GM23248 (cell line): ENCODE results near the gene ATL3. TPM values are rescaled to one million over a fixed set of nuclear protein-coding genes. Genes with fewer than 3 reads are reported as not detected.

Experiments used
- DNase-seq: peaks from one replicate; pipeline ENCODE4 v3.0.0-alpha.2; 2015
- H2AFZ ChIP-seq: fragments of 200-600 bp; sonication (generic); 2 replicates; pipeline ENCODE4 v1.6.1; 2016; ENCODE audit warnings: antibody characterized with exemption
- H3F3A ChIP-seq: fragments of 200-600 bp; sonication (generic); 2 replicates; pipeline ENCODE4 v1.6.1; 2016; ENCODE audit warnings: mild to moderate bottlenecking, antibody characterized with exemption, mixed run types; ENCODE audit not compliant: insufficient read depth
- H3K27ac ChIP-seq: fragments of 200-600 bp; sonication (generic); 2 replicates; pipeline ENCODE4 v1.5.1; 2016; ENCODE audit warnings: mild to moderate bottlenecking
- H3K27me3 ChIP-seq: fragments of 200-600 bp; sonication (generic); replicated peaks from 2 replicates; pipeline ENCODE4 v1.6.1; 2016; ENCODE audit warnings: mild to moderate bottlenecking; ENCODE audit not compliant: insufficient read depth
- H3K36me3 ChIP-seq: fragments of 200-600 bp; sonication (generic); 2 replicates; pipeline ENCODE4 v1.6.1; 2016; ENCODE audit warnings: low read depth, mild to moderate bottlenecking
- H3K4me1 ChIP-seq: fragments of 200-600 bp; sonication (generic); 2 replicates; pipeline ENCODE4 v1.6.1; 2016; ENCODE audit warnings: mild to moderate bottlenecking; ENCODE audit not compliant: insufficient read depth
- H3K4me2 ChIP-seq: fragments of 200-600 bp; sonication (generic); one replicate; pipeline ENCODE4 v1.6.1; 2016; ENCODE audit warnings: mild to moderate bottlenecking; ENCODE audit not compliant: unreplicated experiment
- H3K4me3 ChIP-seq: fragments of 200-600 bp; sonication (generic); 2 replicates; pipeline ENCODE4 v1.5.1; 2016; ENCODE audit warnings: mild to moderate bottlenecking
- H3K79me2 ChIP-seq: fragments of 200-600 bp; sonication (generic); 2 replicates; pipeline ENCODE4 v1.6.1; 2016; ENCODE audit warnings: mild to moderate bottlenecking; ENCODE audit not compliant: insufficient read depth
- H3K9ac ChIP-seq: fragments of 200-600 bp; sonication (generic); 2 replicates; pipeline ENCODE4 v1.6.1; 2016; ENCODE audit warnings: mild to moderate bottlenecking
- H3K9me2 ChIP-seq: fragments of 200-600 bp; sonication (generic); 2 replicates; pipeline ENCODE4 v1.6.1; 2016; ENCODE audit warnings: mixed run types, mild to moderate bottlenecking, moderate library complexity; ENCODE audit not compliant: insufficient read depth
- H3K9me3 ChIP-seq: fragments of 200-600 bp; sonication (generic); one replicate; pipeline ENCODE4 v1.6.1; 2017; ENCODE audit warnings: low read depth
- H4K20me1 ChIP-seq: fragments of 200-600 bp; sonication (generic); 2 replicates; pipeline ENCODE4 v1.6.0; 2016; ENCODE audit not compliant: insufficient read depth
- EZH2 ChIP-seq: fragments of 200-600 bp; sonication (generic); IDR thresholded peaks from 2 replicates; pipeline ENCODE4 v1.6.1; 2018; ENCODE audit warnings: antibody characterized with exemption, mild to moderate bottlenecking; ENCODE audit not compliant: insufficient read depth, poor library complexity, severe bottlenecking
- EZH2phosphoT487 ChIP-seq: fragments of 200-600 bp; sonication (generic); IDR thresholded peaks from 2 replicates; pipeline ENCODE4 v1.6.1; 2018; ENCODE audit warnings: antibody characterized with exemption, moderate library complexity, mild to moderate bottlenecking, low read depth; ENCODE audit not compliant: insufficient read depth
- WGBS, 2 experiments: methylation state at CpG; one replicate each; pipeline ENCODE4 v1.1.6; 2015 to 2017; ENCODE audit warnings: low lambda C conversion rate in 2 of 2, low coverage in 1 of 2; ENCODE audit errors: missing lambda C conversion rate in 2 of 2; 5-methylcytosine and 5-hydroxymethylcytosine counted together
- in situ Hi-C: fragments of 300-500 bp; cut with MboI; formaldehyde crosslinking; loops from 2 replicates; pipeline ENCODE4 v1.15.0; 2020
- polyA plus RNA-seq: library from polyadenylated mRNA; unstranded; fragments of >200 nt; fragmentation: Nextera tagmentation; extraction: Ambion mirVana; gene quantifications from 2 replicates; pipeline ENCODE4 v1.2.1, GENCODE V29; 2016
- total RNA-seq: library from RNA; depleted of rRNA; stranded (reverse); fragments of >200 nt; shearing (Covaris generic); gene quantifications from 2 replicates; pipeline ENCODE4 v1.2.3, GENCODE V29; 2014

ATL3 gene
- total and polyA plus RNA-seq, 2 experiments from 2014 or later, result 79.9 to 210 TPM

- Histone ChIP-seq H3K9me2 (no peaks in the 10 kb centered on the region), H3K9me3 (no peaks in the 10 kb centered on the region), H3K36me3 (peaks cover 3% of the 10 kb centered on the region; the same call in 1 of the 2 replicates), H3K27ac (peak overlapping the region; percentile 25), H2AFZ (no peak overlapping the region), H3K79me2 (peaks cover 99% of the 10 kb centered on the region), H3F3A (peaks cover 8% of the 10 kb centered on the region; the same call in 1 of the 2 replicates), H3K27me3 (no peaks in the 10 kb centered on the region), H4K20me1 (no peaks in the 10 kb centered on the region), H3K4me1 (peaks cover 9% of the 10 kb centered on the region), H3K4me3 (no peak overlapping the region), H3K4me2 (no peak overlapping the region), H3K9ac (no peak overlapping the region)
- DNase-seq, result peak; percentile 12
- in situ Hi-C loops, result no loop called here
- no peak for TF ChIP-seq EZH2
- TF ChIP-seq EZH2phosphoT487, result no peak
These were observed 44.9 kb upstream of the ATL3 start for GRCh38 chr11:63716046-63716445.

- H3K79me2 ChIP-seq, result peaks cover 97% of the 10 kb centered on the region
- no peaks in the 10 kb centered on the region for H3K27me3 ChIP-seq
- H3K4me1 ChIP-seq, result peaks cover 27% of the 10 kb centered on the region
- no peak overlapping the region for H3K27ac ChIP-seq
- no peak overlapping the region for H3K4me3 ChIP-seq
- no peaks in the 10 kb centered on the region for H3K9me2 ChIP-seq
- no peak overlapping the region for H2AFZ ChIP-seq
- H3F3A ChIP-seq, result peaks cover 11% of the 10 kb centered on the region; the same call in 1 of the 2 replicates
- no peaks in the 10 kb centered on the region for H3K9me3 ChIP-seq
- in situ Hi-C loops, result no loop called here
- no peak overlapping the region for H3K9ac ChIP-seq
- WGBS, 2 experiments, result 83 to 85% methylated on average over 2 of the region's 2 CpGs
- TF ChIP-seq EZH2phosphoT487, result no peak
- TF ChIP-seq EZH2, result no peak
- no peak overlapping the region for H3K4me2 ChIP-seq
- H3K36me3 ChIP-seq, result no peaks in the 10 kb centered on the region
- no peaks in the 10 kb centered on the region; the same call in 1 of the 2 replicates for H4K20me1 ChIP-seq
- no peak for DNase-seq
These were observed 42.6 kb upstream of the ATL3 start for GRCh38 chr11:63713766-63714165.

GRCh38 chr11:63711838-63712237, 40.7 kb upstream of the ATL3 start:
- no peak for DNase-seq
- Histone ChIP-seq H3K4me1 (peaks cover 27% of the 10 kb centered on the region), H3K9me3 (no peaks in the 10 kb centered on the region), H3K27me3 (no peaks in the 10 kb centered on the region), H3K36me3 (no peaks in the 10 kb centered on the region), H4K20me1 (no peaks in the 10 kb centered on the region; the same call in 1 of the 2 replicates), H3K9ac (no peak overlapping the region), H3K9me2 (no peaks in the 10 kb centered on the region), H3K27ac (peak overlapping the region; percentile 68; the same call in 1 of the 2 replicates), H2AFZ (no peak overlapping the region), H3K4me3 (no peak overlapping the region), H3K79me2 (peaks cover 97% of the 10 kb centered on the region), H3F3A (peaks cover 11% of the 10 kb centered on the region; the same call in 1 of the 2 replicates), H3K4me2 (no peak overlapping the region)
- WGBS, 2 experiments, result 92 to 93% methylated on average over 6 of the region's 6 CpGs
- in situ Hi-C loops, result no loop called here
- TF ChIP-seq EZH2 (no peak), EZH2phosphoT487 (no peak)

GRCh38 chr11:63710476-63711217, 39.5 kb upstream of the ATL3 start:
- Histone ChIP-seq H3K27ac (peak overlapping the region; percentile 68), H2AFZ (no peak overlapping the region), H3K9ac (peak overlapping the region; percentile 24), H3K36me3 (no peaks in the 10 kb centered on the region), H3K79me2 (peaks cover 98% of the 10 kb centered on the region), H3K4me1 (peaks cover 23% of the 10 kb centered on the region), H4K20me1 (no peaks in the 10 kb centered on the region; the same call in 1 of the 2 replicates), H3F3A (peaks cover 7% of the 10 kb centered on the region; the same call in 1 of the 2 replicates), H3K9me2 (no peaks in the 10 kb centered on the region), H3K4me3 (no peak overlapping the region), H3K27me3 (no peaks in the 10 kb centered on the region), H3K9me3 (no peaks in the 10 kb centered on the region), H3K4me2 (peak overlapping the region; percentile 39)
- no peak for TF ChIP-seq EZH2
- no peak for TF ChIP-seq EZH2phosphoT487
- in situ Hi-C loops, result no loop called here
- DNase-seq, result peak; percentile 84
- WGBS, 2 experiments, result 49 to 53% methylated on average over 11 of the region's 11 CpGs
